Keratinocyte (primary cell): Measurements from ENCODE around the gene OLFM3. TPM values are rescaled to one million over a fixed set of nuclear protein-coding genes. Genes with fewer than 3 reads are reported as not detected.

ENCODE experiments used
- DNase-seq: peaks from one replicate; pipeline ENCODE4 v3.0.0-alpha.2; 2011; ENCODE audit warnings: low read depth, missing footprints, low spot score
- FAIRE-seq: peaks from 2 replicates; lab custom pipeline; 2011; peaks lifted over from hg19 to GRCh38; lab: Jason Lieb, UNC
- H2AFZ ChIP-seq: 2 replicates; pipeline ENCODE4 v1.6.0; 2012; ENCODE audit warnings: low read length, control low read depth, inconsistent platforms; ENCODE audit not compliant: control insufficient read depth
- H3K27ac ChIP-seq: 2 replicates; pipeline ENCODE4 v1.5.1; 2011; ENCODE audit warnings: low read length; ENCODE audit not compliant: control insufficient read depth, insufficient read depth
- H3K27me3 ChIP-seq: 3 replicates; pipeline ENCODE4 v1.6.0; 2011; ENCODE audit warnings: low read length; ENCODE audit not compliant: control insufficient read depth, insufficient read depth; ENCODE audit errors: extremely low read depth
- H3K36me3 ChIP-seq, 2 experiments: 2 replicates in 1 of 2; 3 replicates in 1 of 2; pipeline ENCODE4 v1.5.1; 2011; ENCODE audit warnings: low read length in 2 of 2, mild to moderate bottlenecking in 1 of 2; ENCODE audit not compliant: control insufficient read depth in 2 of 2, insufficient read depth in 2 of 2; ENCODE audit errors: extremely low read depth in 1 of 2
- H3K4me1 ChIP-seq: 3 replicates; pipeline ENCODE4 v1.5.1; 2011; ENCODE audit warnings: low read length; ENCODE audit not compliant: control insufficient read depth, insufficient read depth; ENCODE audit errors: extremely low read depth
- H3K4me2 ChIP-seq: 3 replicates; pipeline ENCODE4 v1.6.0; 2011; ENCODE audit warnings: low read depth, low read length; ENCODE audit not compliant: control insufficient read depth, insufficient read depth; ENCODE audit errors: extremely low read depth
- H3K4me3 ChIP-seq, 3 experiments: fragments of 200-600 bp in 1 of 3; sonication (generic) in 1 of 3; 2 replicates in 2 of 3; 3 replicates in 1 of 3; pipeline ENCODE4 v1.5.1; 2011 to 2016; ENCODE audit warnings: low read length in 3 of 3, mild to moderate bottlenecking in 3 of 3, control low read depth in 2 of 3, inconsistent platforms in 1 of 3, low read depth in 1 of 3, mixed read lengths in 1 of 3, mixed run types in 1 of 3, moderate library complexity in 1 of 3; ENCODE audit not compliant: control insufficient read depth in 2 of 3, insufficient read depth in 2 of 3; ENCODE audit errors: extremely low read depth in 1 of 3
- H3K79me2 ChIP-seq: 2 replicates; pipeline ENCODE4 v1.6.0; 2012; ENCODE audit warnings: low read length; ENCODE audit not compliant: control insufficient read depth, insufficient read depth
- H3K9ac ChIP-seq: 3 replicates; pipeline ENCODE4 v1.6.0; 2011; ENCODE audit warnings: low read length; ENCODE audit not compliant: control insufficient read depth, insufficient read depth; ENCODE audit errors: extremely low read depth
- H3K9me1 ChIP-seq: 3 replicates; pipeline ENCODE4 v1.6.0; 2011; ENCODE audit warnings: low read length; ENCODE audit not compliant: control insufficient read depth, insufficient read depth; ENCODE audit errors: extremely low read depth
- H3K9me3 ChIP-seq: 2 replicates; pipeline ENCODE4 v1.5.1; 2012; ENCODE audit warnings: low read depth, low read length; ENCODE audit not compliant: control insufficient read depth
- H4K20me1 ChIP-seq: 3 replicates; pipeline ENCODE4 v1.6.0; 2011; ENCODE audit warnings: low read length; ENCODE audit not compliant: control insufficient read depth, insufficient read depth; ENCODE audit errors: extremely low read depth
- CTCF ChIP-seq, 3 experiments: IDR thresholded peaks in 1 of 3; conservative IDR thresholded peaks in 1 of 3; optimal IDR thresholded peaks in 1 of 3; 2 replicates in 2 of 3; 3 replicates in 1 of 3; pipeline versions ENCODE3 to v1.5.1; 2011; ENCODE audit warnings: low read length in 3 of 3, mild to moderate bottlenecking in 3 of 3, moderate library complexity in 2 of 3, control low read depth in 1 of 3, inconsistent platforms in 1 of 3; ENCODE audit not compliant: insufficient read depth in 2 of 3; ENCODE audit errors: extremely low read depth in 1 of 3
- EZH2 ChIP-seq: IDR thresholded peaks from one replicate; pipeline ENCODE4 v1.6.1; 2012; ENCODE audit warnings: inconsistent platforms, mild to moderate bottlenecking, low read length, moderate library complexity
- dilution Hi-C: fragments of 300-500 bp; cut with MboI; formaldehyde crosslinking; loops from one replicate; pipeline ENCODE4 v1.7.0; 2020; ENCODE audit warnings: low sequenced_read_pairs; ENCODE audit not compliant: extremely low pct_ligation_motif_present
- polyA plus RNA-seq, 5 experiments: library from polyadenylated mRNA; depleted of rRNA in 3 of 5; stranded (reverse) in 3 of 5; stranded (forward) in 1 of 5; unstranded in 1 of 5; fragments of >200 nt; gene quantifications; 1 replicate in 1 of 5; 2 replicates in 3 of 5; 3 replicates in 1 of 5; pipeline versions ENCODE4 v1.2.1 to v1.2.3, GENCODE V29; 2011 to 2012; ENCODE audit warnings: missing spikeins in 2 of 5, low read depth in 1 of 5, low replicate concordance in 1 of 5

The OLFM3 gene
- polyA plus RNA-seq, 1 donor (not counting 4 experiments of a cell fraction or from before 2014, with no cell fraction given), result not detected

GRCh38 chr1:101957771-101958170, 39.0 kb downstream of the OLFM3 start:
- dilution Hi-C loops, result no loop called here
- no peaks in the 10 kb centered on the region for H3K9me3 ChIP-seq
- FAIRE-seq, result no peak

GRCh38 chr1:101953623-101954022, 43.1 kb downstream of the OLFM3 start:
- no peaks in the 10 kb centered on the region for H3K9me1 ChIP-seq
- no peaks in the 10 kb centered on the region for H3K27me3 ChIP-seq
- H3K9me3 ChIP-seq, result no peaks in the 10 kb centered on the region
- no peaks in the 10 kb centered on the region for H3K79me2 ChIP-seq
- H3K4me2 ChIP-seq, result no peak overlapping the region
- H4K20me1 ChIP-seq, result no peaks in the 10 kb centered on the region
- no peak overlapping the region for H2AFZ ChIP-seq
- H3K9ac ChIP-seq, result no peak overlapping the region
- no peak for FAIRE-seq
- no peaks in the 10 kb centered on the region for H3K36me3 ChIP-seq
- H3K4me1 ChIP-seq, result no peaks in the 10 kb centered on the region
- no peak overlapping the region for H3K4me3 ChIP-seq
- DNase-seq, result no peak
- TF ChIP-seq EZH2 (no peak), CTCF (optimal IDR thresholded peaks at IDR 0.05 in 1 of 3, IDR thresholded peaks at IDR 0.05 in 1 of 3, conservative IDR thresholded peaks at IDR 0.05 in 1 of 3; ENCODE audit: extremely low read depth in 1 of 3, insufficient read depth in 2 of 3, low read length in 3 of 3) (no peak)
- H3K27ac ChIP-seq, result no peak overlapping the region
- dilution Hi-C loops, result no loop called here

More at GRCh38 chr1:101957771-101958170, 39.0 kb downstream of the OLFM3 start:
- Histone ChIP-seq H3K27ac (no peak overlapping the region), H3K4me2 (no peak overlapping the region), H3K27me3 (no peaks in the 10 kb centered on the region), H3K36me3 (no peaks in the 10 kb centered on the region), H2AFZ (no peak overlapping the region), H3K9me1 (no peaks in the 10 kb centered on the region), H3K4me1 (no peaks in the 10 kb centered on the region), H3K4me3 (no peak overlapping the region), H3K79me2 (no peaks in the 10 kb centered on the region), H4K20me1 (no peaks in the 10 kb centered on the region), H3K9ac (no peak overlapping the region)
- TF ChIP-seq CTCF (optimal IDR thresholded peaks at IDR 0.05 in 1 of 3, IDR thresholded peaks at IDR 0.05 in 1 of 3, conservative IDR thresholded peaks at IDR 0.05 in 1 of 3; ENCODE audit: extremely low read depth in 1 of 3, insufficient read depth in 2 of 3, low read length in 3 of 3) (no peak), EZH2 (no peak)
- no peak for DNase-seq
